Liver (tissue), 3 donors: ENCODE data around the gene ISOC1.
A peak's percentile ranks its signal among the peaks of the same experiment; 100 is the strongest.

ENCODE experiments used
- FOXA1 ChIP-seq: IDR thresholded peaks from 2 replicates; pipeline ENCODE4 v1.6.1; 2016; ENCODE audit warnings: antibody characterized with exemption
- HNF4A ChIP-seq, 2 donors: conservative IDR thresholded peaks; 2 replicates each; pipeline ENCODE4 v1.6.1; 2016; ENCODE audit warnings: antibody characterized with exemption in 2 of 2, mild to moderate bottlenecking in 2 of 2
- JUND ChIP-seq, 2 donors: IDR thresholded peaks; 2 replicates each; pipeline ENCODE4 v1.6.1; 2016; ENCODE audit warnings: antibody characterized with exemption in 2 of 2
- SP1 ChIP-seq: IDR thresholded peaks from 2 replicates; pipeline ENCODE4 v1.6.1; 2018; ENCODE audit warnings: antibody characterized with exemption, mild to moderate bottlenecking
- TAF1 ChIP-seq: conservative IDR thresholded peaks from 2 replicates; pipeline ENCODE4 v1.6.1; 2016; ENCODE audit warnings: antibody characterized with exemption, mild to moderate bottlenecking
- TF ChIP-seq, protein P1 (sequence below): fragments of 150-350 bp; IDR thresholded peaks from 2 replicates; pipeline ENCODE4 v1.5.1; 2017; ENCODE audit warnings: improper control_type of control experiment, low read depth, low read length; ENCODE audit not compliant: missing input control
- TF ChIP-seq, protein P2 (sequence below): IDR thresholded peaks from 2 replicates; pipeline ENCODE4 v1.6.1; 2016; ENCODE audit warnings: antibody characterized with exemption, mild to moderate bottlenecking
- TF ChIP-seq, protein P3 (sequence below): IDR thresholded peaks from 2 replicates; pipeline ENCODE4 v1.6.1; 2016; ENCODE audit warnings: antibody characterized with exemption
- TF ChIP-seq, protein P4 (sequence below): IDR thresholded peaks from 2 replicates; pipeline ENCODE4 v1.6.1; 2016; ENCODE audit warnings: antibody characterized with exemption
- donor health status: healthy.
- donor health status: healthy.

DNA sequence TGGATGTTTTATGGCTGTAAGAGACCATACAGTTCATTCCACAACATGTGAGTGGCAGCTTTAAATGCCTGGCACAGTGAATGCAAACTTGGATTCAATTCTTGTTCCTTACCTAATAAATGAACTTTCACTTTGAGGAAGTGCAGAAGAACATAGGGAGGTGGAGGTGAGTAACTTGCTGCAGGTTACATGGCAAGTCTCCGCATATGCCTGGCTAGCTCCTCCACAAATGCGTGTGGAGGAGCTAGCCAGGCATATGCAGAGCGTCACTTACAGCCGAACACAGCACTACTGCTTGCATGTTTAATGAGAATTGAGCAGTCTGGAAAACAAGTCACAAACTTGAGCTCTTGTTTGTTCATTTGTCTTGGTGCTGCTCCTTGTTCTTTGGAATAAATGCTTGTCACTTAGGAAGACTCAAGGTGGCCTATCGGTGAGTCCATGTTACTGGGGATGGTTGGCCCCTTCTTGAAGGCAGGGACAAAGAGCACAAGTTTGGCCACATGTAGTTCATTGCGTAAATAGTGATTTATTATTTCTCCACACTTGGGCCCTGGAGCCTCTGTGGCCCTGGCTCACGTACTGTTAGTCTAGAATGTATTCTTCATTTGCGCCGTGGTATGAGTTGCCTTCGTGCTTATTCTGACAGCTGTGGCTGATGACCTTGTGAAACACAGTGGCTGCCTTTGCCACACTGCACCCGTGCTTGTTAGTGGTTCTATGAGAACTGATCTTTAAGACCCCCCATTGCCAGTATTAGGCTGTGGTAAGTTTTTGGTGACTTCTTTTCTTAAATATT is 3.1 kb downstream of the ISOC1 start:
- TF ChIP-seq, protein P1, sequence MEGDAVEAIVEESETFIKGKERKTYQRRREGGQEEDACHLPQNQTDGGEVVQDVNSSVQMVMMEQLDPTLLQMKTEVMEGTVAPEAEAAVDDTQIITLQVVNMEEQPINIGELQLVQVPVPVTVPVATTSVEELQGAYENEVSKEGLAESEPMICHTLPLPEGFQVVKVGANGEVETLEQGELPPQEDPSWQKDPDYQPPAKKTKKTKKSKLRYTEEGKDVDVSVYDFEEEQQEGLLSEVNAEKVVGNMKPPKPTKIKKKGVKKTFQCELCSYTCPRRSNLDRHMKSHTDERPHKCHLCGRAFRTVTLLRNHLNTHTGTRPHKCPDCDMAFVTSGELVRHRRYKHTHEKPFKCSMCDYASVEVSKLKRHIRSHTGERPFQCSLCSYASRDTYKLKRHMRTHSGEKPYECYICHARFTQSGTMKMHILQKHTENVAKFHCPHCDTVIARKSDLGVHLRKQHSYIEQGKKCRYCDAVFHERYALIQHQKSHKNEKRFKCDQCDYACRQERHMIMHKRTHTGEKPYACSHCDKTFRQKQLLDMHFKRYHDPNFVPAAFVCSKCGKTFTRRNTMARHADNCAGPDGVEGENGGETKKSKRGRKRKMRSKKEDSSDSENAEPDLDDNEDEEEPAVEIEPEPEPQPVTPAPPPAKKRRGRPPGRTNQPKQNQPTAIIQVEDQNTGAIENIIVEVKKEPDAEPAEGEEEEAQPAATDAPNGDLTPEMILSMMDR = no peak
- TF ChIP-seq HNF4A (conservative IDR thresholded peaks at IDR 0.05) (peak in 1 of 2 donors; percentile 27), SP1 (no peak), FOXA1 (no peak), JUND (IDR thresholded peaks at IDR 0.05) (no peak), TAF1 (no peak)
- TF ChIP-seq, protein P2, sequence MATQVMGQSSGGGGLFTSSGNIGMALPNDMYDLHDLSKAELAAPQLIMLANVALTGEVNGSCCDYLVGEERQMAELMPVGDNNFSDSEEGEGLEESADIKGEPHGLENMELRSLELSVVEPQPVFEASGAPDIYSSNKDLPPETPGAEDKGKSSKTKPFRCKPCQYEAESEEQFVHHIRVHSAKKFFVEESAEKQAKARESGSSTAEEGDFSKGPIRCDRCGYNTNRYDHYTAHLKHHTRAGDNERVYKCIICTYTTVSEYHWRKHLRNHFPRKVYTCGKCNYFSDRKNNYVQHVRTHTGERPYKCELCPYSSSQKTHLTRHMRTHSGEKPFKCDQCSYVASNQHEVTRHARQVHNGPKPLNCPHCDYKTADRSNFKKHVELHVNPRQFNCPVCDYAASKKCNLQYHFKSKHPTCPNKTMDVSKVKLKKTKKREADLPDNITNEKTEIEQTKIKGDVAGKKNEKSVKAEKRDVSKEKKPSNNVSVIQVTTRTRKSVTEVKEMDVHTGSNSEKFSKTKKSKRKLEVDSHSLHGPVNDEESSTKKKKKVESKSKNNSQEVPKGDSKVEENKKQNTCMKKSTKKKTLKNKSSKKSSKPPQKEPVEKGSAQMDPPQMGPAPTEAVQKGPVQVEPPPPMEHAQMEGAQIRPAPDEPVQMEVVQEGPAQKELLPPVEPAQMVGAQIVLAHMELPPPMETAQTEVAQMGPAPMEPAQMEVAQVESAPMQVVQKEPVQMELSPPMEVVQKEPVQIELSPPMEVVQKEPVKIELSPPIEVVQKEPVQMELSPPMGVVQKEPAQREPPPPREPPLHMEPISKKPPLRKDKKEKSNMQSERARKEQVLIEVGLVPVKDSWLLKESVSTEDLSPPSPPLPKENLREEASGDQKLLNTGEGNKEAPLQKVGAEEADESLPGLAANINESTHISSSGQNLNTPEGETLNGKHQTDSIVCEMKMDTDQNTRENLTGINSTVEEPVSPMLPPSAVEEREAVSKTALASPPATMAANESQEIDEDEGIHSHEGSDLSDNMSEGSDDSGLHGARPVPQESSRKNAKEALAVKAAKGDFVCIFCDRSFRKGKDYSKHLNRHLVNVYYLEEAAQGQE = no peak
- TF ChIP-seq, protein P3, sequence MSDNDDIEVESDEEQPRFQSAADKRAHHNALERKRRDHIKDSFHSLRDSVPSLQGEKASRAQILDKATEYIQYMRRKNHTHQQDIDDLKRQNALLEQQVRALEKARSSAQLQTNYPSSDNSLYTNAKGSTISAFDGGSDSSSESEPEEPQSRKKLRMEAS = no peak
- TF ChIP-seq, protein P4, sequence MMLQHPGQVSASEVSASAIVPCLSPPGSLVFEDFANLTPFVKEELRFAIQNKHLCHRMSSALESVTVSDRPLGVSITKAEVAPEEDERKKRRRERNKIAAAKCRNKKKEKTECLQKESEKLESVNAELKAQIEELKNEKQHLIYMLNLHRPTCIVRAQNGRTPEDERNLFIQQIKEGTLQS = no peak
